ENCODE measurements around the gene LEKR1. TPM values are rescaled to one million over a fixed set of nuclear protein-coding genes. Genes with fewer than 3 reads are reported as not detected.

The LEKR1 gene
- 3.3 to 6.5 TPM (median 3.4 TPM) in 3 replicates for total RNA-seq

DNA sequence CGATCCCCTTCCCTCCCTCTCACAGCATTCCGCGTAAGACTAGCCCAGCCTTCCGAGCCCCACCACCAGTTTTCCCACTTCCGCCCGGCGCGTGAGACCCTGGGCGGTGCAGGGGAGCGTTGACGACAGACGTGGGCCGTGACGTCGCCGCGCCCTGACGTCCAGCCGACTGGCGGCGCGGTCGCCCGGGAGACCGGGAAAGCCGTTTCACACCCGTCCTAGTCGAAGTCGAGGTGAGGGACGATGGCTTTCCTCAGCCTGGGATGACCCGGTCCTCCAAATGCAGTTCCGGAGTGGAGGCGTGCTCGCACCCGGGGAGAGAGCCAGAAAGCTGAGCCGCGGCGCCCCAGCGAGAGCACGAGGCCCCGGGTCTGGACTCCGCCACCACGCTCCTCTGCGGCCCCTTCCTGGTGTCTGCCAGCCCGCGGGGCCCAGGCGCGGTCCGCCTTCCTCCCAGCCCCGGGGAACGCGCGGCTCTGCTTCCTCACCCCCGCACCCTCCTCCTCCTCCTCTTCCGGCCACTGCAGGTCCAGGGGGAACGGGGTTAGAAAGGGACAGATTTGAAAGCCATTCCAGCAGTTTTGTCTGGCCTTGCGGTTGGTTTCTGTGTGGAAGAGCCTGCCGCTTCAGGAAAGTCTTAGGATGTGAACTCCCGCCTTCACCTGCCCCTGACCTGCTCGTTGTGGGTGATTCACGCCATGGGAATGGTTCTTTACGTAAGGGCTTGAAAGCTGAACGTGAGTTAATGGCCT lies at the start of gene LEKR1:
LEKR1 (plus strand) TSS at position 210 of the 752 bp plus-strand sequence. CDS start 2,977 bp downstream, outside the sequence.
- Mint-ChIP-seq H3K27me3 (ENCODE audit: low read depth) (no peaks in the 10 kb centered on the region), H3K36me3 (peaks cover 4% of the 10 kb centered on the region), H3K27ac (peak within 1 kb of the TSS; percentile 97), H3K4me1 (peaks cover 28% of the 10 kb centered on the region), H3K4me3 (peak within 1 kb of the TSS; percentile 86), H3K9me3 (no peaks in the 10 kb centered on the region)
- TF ChIP-seq, protein P1, sequence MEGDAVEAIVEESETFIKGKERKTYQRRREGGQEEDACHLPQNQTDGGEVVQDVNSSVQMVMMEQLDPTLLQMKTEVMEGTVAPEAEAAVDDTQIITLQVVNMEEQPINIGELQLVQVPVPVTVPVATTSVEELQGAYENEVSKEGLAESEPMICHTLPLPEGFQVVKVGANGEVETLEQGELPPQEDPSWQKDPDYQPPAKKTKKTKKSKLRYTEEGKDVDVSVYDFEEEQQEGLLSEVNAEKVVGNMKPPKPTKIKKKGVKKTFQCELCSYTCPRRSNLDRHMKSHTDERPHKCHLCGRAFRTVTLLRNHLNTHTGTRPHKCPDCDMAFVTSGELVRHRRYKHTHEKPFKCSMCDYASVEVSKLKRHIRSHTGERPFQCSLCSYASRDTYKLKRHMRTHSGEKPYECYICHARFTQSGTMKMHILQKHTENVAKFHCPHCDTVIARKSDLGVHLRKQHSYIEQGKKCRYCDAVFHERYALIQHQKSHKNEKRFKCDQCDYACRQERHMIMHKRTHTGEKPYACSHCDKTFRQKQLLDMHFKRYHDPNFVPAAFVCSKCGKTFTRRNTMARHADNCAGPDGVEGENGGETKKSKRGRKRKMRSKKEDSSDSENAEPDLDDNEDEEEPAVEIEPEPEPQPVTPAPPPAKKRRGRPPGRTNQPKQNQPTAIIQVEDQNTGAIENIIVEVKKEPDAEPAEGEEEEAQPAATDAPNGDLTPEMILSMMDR (IDR thresholded peaks at IDR 0.05; ENCODE audit: unreplicated experiment), result no peak
- DNase-seq (ENCODE audit: low spot score in 2 of 2, unreplicated experiment in 2 of 2), result peak; percentile 74 to 87

GRCh38 chr3:156776871-156777270 lies 49.3 kb upstream of the LEKR1 start:
- TF ChIP-seq, protein P1 (IDR thresholded peaks at IDR 0.05; ENCODE audit: unreplicated experiment), result no peak
- Mint-ChIP-seq H3K27me3 (ENCODE audit: low read depth) (peaks cover 1% of the 10 kb centered on the region), H3K4me1 (peaks cover 16% of the 10 kb centered on the region), H3K36me3 (no peaks in the 10 kb centered on the region), H3K9me3 (no peaks in the 10 kb centered on the region), H3K27ac (no peak overlapping the region), H3K4me3 (no peak overlapping the region)
- no peak for DNase-seq (ENCODE audit: low spot score in 2 of 2, unreplicated experiment in 2 of 2)

DNA sequence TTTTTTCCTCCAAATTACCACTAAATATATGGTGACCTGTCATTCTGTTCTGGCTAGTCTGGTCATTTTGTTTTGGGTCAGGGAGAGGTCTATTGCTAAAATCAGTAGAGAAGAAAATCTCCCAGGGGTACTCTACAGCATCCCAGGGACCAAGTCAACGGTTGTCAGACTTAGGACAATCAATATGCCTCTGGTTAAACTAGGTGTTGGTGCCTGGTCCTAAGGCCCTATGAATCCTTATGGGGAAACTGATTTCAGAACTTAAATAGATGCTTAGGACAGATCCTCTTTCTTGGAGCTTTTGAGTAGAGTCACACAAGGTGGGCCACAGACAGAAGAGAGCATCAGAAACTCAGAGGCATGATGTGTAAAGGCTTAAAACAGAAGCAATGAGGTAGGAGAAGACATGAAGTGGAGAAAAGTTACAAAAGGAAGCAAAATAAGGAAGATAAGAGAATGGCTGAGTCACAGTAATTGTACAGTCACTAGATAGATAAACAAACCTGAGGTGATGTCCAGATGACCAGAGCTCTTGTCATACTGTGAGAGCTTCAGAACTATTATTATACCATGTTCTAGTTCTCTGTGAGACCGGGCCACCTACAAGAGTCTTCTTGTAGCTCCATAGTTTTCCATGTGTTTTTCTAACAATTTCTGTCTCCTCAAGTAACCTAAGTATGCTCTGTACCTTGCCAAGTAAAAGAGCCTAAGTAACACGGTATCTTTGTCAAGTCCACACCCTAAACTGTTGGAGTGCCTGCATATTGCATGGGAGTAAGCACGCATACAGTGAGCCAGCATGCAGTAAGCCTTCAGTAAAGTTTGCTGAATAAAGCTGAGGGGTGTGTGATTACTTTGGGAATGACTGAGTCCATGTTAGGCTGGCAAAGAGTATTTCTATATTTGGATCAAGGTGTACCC lies 44.6 kb upstream of the LEKR1 start:
- Mint-ChIP-seq H3K27ac (no peak overlapping the region), H3K27me3 (ENCODE audit: low read depth) (peaks cover under 1% of the 10 kb centered on the region), H3K4me1 (no peaks in the 10 kb centered on the region), H3K4me3 (no peak overlapping the region), H3K36me3 (no peaks in the 10 kb centered on the region), H3K9me3 (no peaks in the 10 kb centered on the region)
- no peak for DNase-seq (ENCODE audit: low spot score in 2 of 2, unreplicated experiment in 2 of 2)
- TF ChIP-seq, protein P1 (IDR thresholded peaks at IDR 0.05; ENCODE audit: unreplicated experiment), result no peak

- Mint-ChIP-seq H3K9me3 (no peaks in the 10 kb centered on the region), H3K4me3 (no peak overlapping the region), H3K27me3 (ENCODE audit: low read depth) (no peaks in the 10 kb centered on the region), H3K4me1 (no peaks in the 10 kb centered on the region), H3K36me3 (no peaks in the 10 kb centered on the region), H3K27ac (no peak overlapping the region)
- DNase-seq (ENCODE audit: low spot score in 2 of 2, unreplicated experiment in 2 of 2), result no peak
- TF ChIP-seq, protein P1 (IDR thresholded peaks at IDR 0.05; ENCODE audit: unreplicated experiment), result no peak
Measured at GRCh38 chr3:156782319-156782718, 43.8 kb upstream of the LEKR1 start.

DNA sequence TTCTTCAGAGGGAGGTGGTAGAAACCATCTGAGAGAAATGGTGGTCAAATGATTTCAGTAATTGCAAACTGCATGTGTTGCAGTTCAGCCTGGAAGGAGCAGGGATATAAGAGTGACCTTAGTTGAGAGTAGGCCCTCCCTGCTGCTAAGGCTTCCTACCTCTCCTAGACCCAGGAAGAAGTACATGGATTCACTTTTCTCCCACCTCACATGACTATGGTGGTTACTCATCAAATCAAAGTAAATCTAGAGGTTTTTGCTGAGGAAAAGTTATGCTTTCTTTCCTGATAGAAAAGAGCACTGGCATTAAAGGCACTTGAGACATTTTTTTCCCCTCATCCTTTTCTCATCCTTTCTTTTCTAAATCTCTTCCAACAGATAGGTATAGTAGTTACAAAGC lies 43.2 kb upstream of the LEKR1 start:
- H3K36me3 Mint-ChIP-seq, result no peaks in the 10 kb centered on the region
- no peaks in the 10 kb centered on the region for H3K9me3 Mint-ChIP-seq
- no peaks in the 10 kb centered on the region for H3K27me3 Mint-ChIP-seq (ENCODE audit: low read depth)
- TF ChIP-seq, protein P1 (IDR thresholded peaks at IDR 0.05; ENCODE audit: unreplicated experiment), result no peak
- peaks cover 4% of the 10 kb centered on the region for H3K4me1 Mint-ChIP-seq
- DNase-seq (ENCODE audit: low spot score in 2 of 2, unreplicated experiment in 2 of 2), result no peak
- H3K4me3 Mint-ChIP-seq, result no peak overlapping the region
- H3K27ac Mint-ChIP-seq, result no peak overlapping the region
